Bronchial smooth muscle cell (primary cell): Measurements from ENCODE around the gene KRTAP13-4. TPM values are rescaled to one million over a fixed set of nuclear protein-coding genes. Genes with fewer than 3 reads are reported as not detected.

ENCODE experiments used
- total RNA-seq: library from RNA; depleted of rRNA; stranded (reverse); fragments of >200 nt; gene quantifications from 2 replicates; pipeline ENCODE4 v1.2.1, GENCODE V29; 2014

Gene KRTAP13-4, protein sequence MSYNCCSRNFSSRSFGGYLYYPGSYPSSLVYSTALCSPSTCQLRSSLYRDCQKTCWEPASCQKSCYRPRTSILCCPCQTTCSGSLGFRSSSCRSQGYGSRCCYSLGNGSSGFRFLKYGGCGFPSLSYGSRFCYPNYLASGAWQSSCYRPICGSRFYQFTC
- total RNA-seq = not detected in 2 replicates

DNA sequence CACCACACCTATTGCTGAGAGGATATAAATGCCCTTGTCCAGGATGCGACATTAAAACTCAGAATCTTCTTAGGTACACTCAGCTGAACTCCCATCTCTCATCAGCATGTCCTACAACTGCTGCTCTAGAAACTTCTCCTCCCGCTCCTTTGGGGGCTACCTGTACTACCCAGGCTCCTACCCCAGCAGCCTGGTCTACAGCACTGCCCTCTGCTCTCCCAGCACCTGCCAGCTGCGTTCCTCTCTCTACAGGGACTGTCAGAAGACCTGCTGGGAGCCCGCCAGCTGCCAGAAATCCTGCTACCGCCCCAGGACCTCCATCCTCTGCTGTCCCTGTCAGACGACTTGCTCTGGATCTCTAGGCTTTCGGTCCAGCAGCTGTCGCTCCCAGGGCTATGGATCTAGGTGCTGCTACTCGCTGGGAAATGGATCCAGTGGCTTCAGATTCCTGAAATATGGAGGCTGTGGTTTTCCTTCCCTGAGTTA lies at the start of gene KRTAP13-4:
Gene KRTAP13-4, plus strand, starts transcription at position 51 of the 486 bp plus-strand sequence. Its CDS starts 56 bp downstream, at position 107.

DNA sequence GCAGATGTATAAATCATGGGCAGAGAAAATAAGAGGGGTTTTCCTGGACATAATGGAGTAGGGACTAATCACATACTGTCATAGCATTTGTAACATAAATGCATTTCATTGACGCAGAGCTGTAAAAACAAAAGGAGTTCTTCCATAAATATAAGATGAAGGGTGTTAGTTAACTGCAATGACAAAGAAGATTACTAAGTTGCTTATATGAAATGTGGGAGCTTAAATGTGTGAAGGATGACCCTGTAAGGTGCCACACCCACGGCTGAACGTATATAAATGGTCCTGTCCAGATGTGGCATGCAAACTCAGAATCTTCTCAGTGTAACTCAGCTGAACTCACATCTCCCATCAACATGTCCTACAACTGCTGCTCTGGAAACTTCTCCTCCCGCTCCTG lies 34.3 kb upstream of the KRTAP13-4 start, which contains the start of gene KRTAP13-1:
Gene KRTAP13-1, plus strand, starts transcription at position 301 of the 400 bp plus-strand sequence. Its CDS starts 56 bp downstream, at position 357.

DNA sequence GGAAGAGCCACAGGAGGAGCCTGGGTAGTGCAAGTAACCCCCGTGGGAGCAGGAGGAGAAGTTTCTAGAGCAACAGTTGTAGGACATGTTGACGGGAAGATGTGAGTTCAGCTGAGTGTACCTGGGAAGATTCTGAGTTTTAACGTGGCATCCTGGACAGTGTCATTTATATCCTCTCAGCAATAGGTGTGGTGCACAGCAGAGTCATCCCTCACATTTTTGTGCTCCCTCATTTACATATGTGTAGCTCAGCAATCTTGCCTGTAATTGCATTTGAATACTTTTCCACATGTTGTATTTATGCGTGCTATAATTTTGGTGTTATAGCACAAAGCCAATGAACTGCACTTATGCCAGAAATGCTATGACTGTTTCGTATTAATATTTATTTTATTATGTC lies 4.2 kb upstream of the KRTAP13-4 start, which contains the start of gene KRTAP13-3:
Gene KRTAP13-3, minus strand, starts transcription at position 101 of the 400 bp plus-strand sequence. Its CDS starts 14 bp downstream, at position 87.

DNA sequence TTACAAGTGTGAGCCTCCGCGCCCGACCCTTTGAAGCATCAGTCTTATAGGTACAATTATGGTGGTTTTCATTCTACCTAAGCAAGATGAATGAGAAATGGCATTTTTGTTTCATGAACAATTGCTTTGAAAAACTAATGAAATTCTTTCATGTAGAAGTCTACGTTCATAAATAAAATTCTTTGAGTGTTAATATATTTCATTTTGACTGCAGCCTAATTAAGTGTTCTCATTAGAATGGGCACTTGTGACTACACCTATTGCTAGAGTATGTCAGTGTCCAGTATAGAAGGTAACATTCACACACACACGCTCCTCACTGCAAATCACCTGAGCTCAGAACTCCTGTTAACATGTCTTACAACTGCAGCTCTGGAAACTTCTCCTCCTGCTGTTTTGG lies 10.0 kb downstream of the KRTAP13-4 start, which contains the start of gene KRTAP15-1:
Gene KRTAP15-1, plus strand, starts transcription at position 301 of the 400 bp plus-strand sequence. Its CDS starts 53 bp downstream, at position 354.

DNA sequence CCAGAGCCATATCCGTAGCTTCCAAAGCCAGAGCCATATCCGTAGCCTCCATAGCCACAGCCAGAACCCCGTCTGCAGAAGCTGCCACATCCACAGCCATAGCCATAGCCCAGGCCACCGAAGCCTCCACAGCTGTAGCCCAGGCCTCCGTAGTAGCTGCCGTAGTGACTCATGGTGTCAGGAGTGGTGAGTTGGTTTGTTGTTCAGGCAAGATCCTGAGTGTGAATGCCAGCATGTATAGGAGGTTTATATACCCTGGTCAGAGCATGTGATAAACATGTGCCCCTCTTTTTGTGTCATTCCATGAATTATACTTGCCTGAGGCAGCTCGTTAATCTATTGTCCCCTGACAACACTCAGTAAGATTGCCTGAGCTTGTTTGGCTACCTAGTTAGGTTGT lies 50.1 kb downstream of the KRTAP13-4 start, which contains the start of gene KRTAP19-1:
Gene KRTAP19-1, minus strand, starts transcription at position 223 of the 400 bp plus-strand sequence. Its CDS starts 50 bp downstream, at position 173.

Other genes starting within 250 kb of the KRTAP13-4 start
- not detected in 2 replicates for gene CLDN8, start 214.1 kb upstream of the KRTAP13-4 start, total RNA-seq
- gene KRTAP24-1, start 147.3 kb upstream of the KRTAP13-4 start, total RNA-seq = not detected in 2 replicates
- not detected in 2 replicates for gene KRTAP25-1, start 140.7 kb upstream of the KRTAP13-4 start, total RNA-seq
- not detected in 2 replicates for gene KRTAP26-1, start 109.9 kb upstream of the KRTAP13-4 start, total RNA-seq
- gene KRTAP27-1, start 92.5 kb upstream of the KRTAP13-4 start, total RNA-seq = not detected in 2 replicates
- not detected in 2 replicates for gene KRTAP23-1, start 81.6 kb upstream of the KRTAP13-4 start, total RNA-seq
- not detected in 2 replicates for gene KRTAP13-2, start 57.9 kb upstream of the KRTAP13-4 start, total RNA-seq
- gene KRTAP13-1, start 34.2 kb upstream of the KRTAP13-4 start, total RNA-seq = not detected in 2 replicates
- not detected in 2 replicates for gene KRTAP13-3, start 4.3 kb upstream of the KRTAP13-4 start, total RNA-seq
- gene KRTAP15-1, start 10.1 kb downstream of the KRTAP13-4 start, total RNA-seq = not detected in 2 replicates
- gene KRTAP19-1, start 50.1 kb downstream of the KRTAP13-4 start, total RNA-seq = not detected in 2 replicates
- gene KRTAP19-2, start 57.2 kb downstream of the KRTAP13-4 start, total RNA-seq = not detected in 2 replicates
- not detected in 2 replicates for gene KRTAP19-3, start 61.8 kb downstream of the KRTAP13-4 start, total RNA-seq
- gene KRTAP19-4, start 66.9 kb downstream of the KRTAP13-4 start, total RNA-seq = not detected in 2 replicates
- gene KRTAP19-5, start 71.9 kb downstream of the KRTAP13-4 start, total RNA-seq = not detected in 2 replicates
- not detected in 2 replicates for gene KRTAP19-6, start 111.6 kb downstream of the KRTAP13-4 start, total RNA-seq
- gene KRTAP19-7, start 131.1 kb downstream of the KRTAP13-4 start, total RNA-seq = not detected in 2 replicates
- not detected in 2 replicates for gene KRTAP22-2, start 160.2 kb downstream of the KRTAP13-4 start, total RNA-seq
- gene KRTAP6-3, start 162.2 kb downstream of the KRTAP13-4 start, total RNA-seq = not detected in 2 replicates
- not detected in 2 replicates for gene KRTAP6-2, start 168.7 kb downstream of the KRTAP13-4 start, total RNA-seq
- gene KRTAP22-1, start 170.9 kb downstream of the KRTAP13-4 start, total RNA-seq = not detected in 2 replicates
- gene KRTAP6-1, start 183.7 kb downstream of the KRTAP13-4 start, total RNA-seq = not detected in 2 replicates
- not detected in 2 replicates for gene KRTAP20-1, start 186.2 kb downstream of the KRTAP13-4 start, total RNA-seq
- gene KRTAP20-4, start 190.4 kb downstream of the KRTAP13-4 start, total RNA-seq = not detected in 2 replicates
- not detected in 2 replicates for gene KRTAP20-2, start 205.0 kb downstream of the KRTAP13-4 start, total RNA-seq
- gene KRTAP20-3, start 212.6 kb downstream of the KRTAP13-4 start, total RNA-seq = not detected in 2 replicates